Ascending aorta (tissue), 2 donors: ENCODE data around the gene CLEC2A. TPM values are rescaled to one million over a fixed set of nuclear protein-coding genes. Genes with fewer than 3 reads are reported as not detected.
"Not testable (repeated sequence)": the region's sequence is repeated elsewhere in the genome, so short reads cannot be mapped to it uniquely, and the experiment has no call there.

Source experiments
- DNase-seq, 2 donors: peaks; one replicate each; pipeline ENCODE4 v3.0.0-alpha.2; 2019; ENCODE audit warnings: low spot score in 2 of 2
- H3K27ac ChIP-seq, 2 donors: fragments of 200-600 bp; sonication (generic); one replicate each; pipeline ENCODE4 v1.5.1; 2016 to 2017; ENCODE audit warnings: mild to moderate bottlenecking in 1 of 2
- H3K27me3 ChIP-seq: fragments of 200-600 bp; sonication (generic); one replicate; pipeline ENCODE4 v1.5.1; 2017
- H3K36me3 ChIP-seq, 2 donors: fragments of 200-600 bp; sonication (generic); one replicate each; pipeline ENCODE4 v1.5.1; 2016
- H3K4me1 ChIP-seq, 2 donors: fragments of 200-600 bp; sonication (generic); one replicate each; pipeline ENCODE4 v1.5.1; 2016 to 2017; ENCODE audit warnings: mild to moderate bottlenecking in 1 of 2
- H3K4me3 ChIP-seq, 2 donors: fragments of 200-600 bp; sonication (generic); one replicate each; pipeline ENCODE4 v1.5.1; 2016 to 2017; ENCODE audit warnings: mild to moderate bottlenecking in 1 of 2
- H3K9me3 ChIP-seq, 2 donors: fragments of 200-600 bp; sonication (generic); one replicate each; pipeline ENCODE4 v1.5.1; 2016
- CTCF ChIP-seq, 3 experiments: fragments of 200-600 bp in 2 of 3; fragments of 450-650 bp in 1 of 3; sonication (generic) in 2 of 3; IDR thresholded peaks; one replicate each; pipeline ENCODE4 v1.5.1; 2016 to 2019; ENCODE audit warnings: antibody characterized with exemption in 3 of 3, mild to moderate bottlenecking in 1 of 3, moderate library complexity in 1 of 3
- intact Hi-C: fragments of 100-400 bp; cut with DNase I; formaldehyde crosslinking; loops from one replicate; pipeline ENCODE4 v1.15.1; 2023
- total RNA-seq: library from RNA; depleted of rRNA; stranded (reverse); fragments of >200 nt; gene quantifications from one replicate; pipeline ENCODE4 v1.1.0, GENCODE V29; 2016

CLEC2A gene
- not detected for total RNA-seq

GRCh38 chr12:9932270-9932669 lies at the start of gene CLEC2A:
TSS of gene CLEC2A (minus strand) at chr12:9932370. CDS start at chr12:9932329, 41 bp downstream.
- no peak for TF ChIP-seq CTCF (IDR thresholded peaks at IDR 0.05)
- intact Hi-C loops: no loop called here

GRCh38 chr12:9980126-9980525 lies 48.0 kb upstream of the CLEC2A start:
- TF ChIP-seq CTCF (IDR thresholded peaks at IDR 0.05): no peak
- intact Hi-C loops: no loop called here
- Histone ChIP-seq H3K27me3 (no peaks in the 10 kb centered on the region), H3K4me1 (no peaks in the 10 kb centered on the region), H3K4me3 (no peak overlapping the region), H3K36me3 (no peaks in the 10 kb centered on the region), H3K9me3 (no peaks in the 10 kb centered on the region), H3K27ac (no peak overlapping the region)
- no peak for DNase-seq

More at GRCh38 chr12:9932270-9932669, at the start of gene CLEC2A:
- no peaks in the 10 kb centered on the region for H3K27me3 ChIP-seq
- H3K4me3 ChIP-seq: no peak within 1 kb of the TSS
- DNase-seq: no peak
- no peak within 1 kb of the TSS for H3K27ac ChIP-seq
- no peaks in the 10 kb centered on the region for H3K9me3 ChIP-seq
- no peaks in the 10 kb centered on the region for H3K4me1 ChIP-seq
- no peaks in the 10 kb centered on the region for H3K36me3 ChIP-seq

- no peaks in the 10 kb centered on the region for H3K36me3 ChIP-seq
- H3K27me3 ChIP-seq: no peaks in the 10 kb centered on the region
- no peak overlapping the region for H3K27ac ChIP-seq
- no peak for TF ChIP-seq CTCF (IDR thresholded peaks at IDR 0.05)
- H3K4me1 ChIP-seq: no peaks in the 10 kb centered on the region
- intact Hi-C loops: no loop called here
- no peak for DNase-seq
- H3K9me3 ChIP-seq: no peaks in the 10 kb centered on the region
- H3K4me3 ChIP-seq: no peak overlapping the region
Observed at GRCh38 chr12:9977916-9978315, 45.7 kb upstream of the CLEC2A start.

GRCh38 chr12:9976626-9977025 lies 44.5 kb upstream of the CLEC2A start:
- H3K4me1 ChIP-seq, H3K4me3 ChIP-seq, DNase-seq, H3K27me3 ChIP-seq, H3K9me3 ChIP-seq, H3K27ac ChIP-seq, intact Hi-C loops, H3K36me3 ChIP-seq: not testable (repeated sequence)

- H3K27ac ChIP-seq: no peak overlapping the region
- H3K9me3 ChIP-seq: no peaks in the 10 kb centered on the region
- no peak for DNase-seq
- H3K36me3 ChIP-seq: no peaks in the 10 kb centered on the region
- no peaks in the 10 kb centered on the region for H3K27me3 ChIP-seq
- no peaks in the 10 kb centered on the region for H3K4me1 ChIP-seq
- H3K4me3 ChIP-seq: no peak overlapping the region
- intact Hi-C loops: no loop called here
- no peak for TF ChIP-seq CTCF (IDR thresholded peaks at IDR 0.05)
Observed at GRCh38 chr12:9975614-9976013, 43.4 kb upstream of the CLEC2A start.

- DNase-seq, intact Hi-C loops, H3K4me1 ChIP-seq, H3K27ac ChIP-seq, H3K4me3 ChIP-seq, H3K36me3 ChIP-seq, H3K27me3 ChIP-seq, H3K9me3 ChIP-seq: not testable (repeated sequence)
Observed at GRCh38 chr12:9974731-9975130, 42.6 kb upstream of the CLEC2A start.

GRCh38 chr12:9973949-9974348 lies 41.8 kb upstream of the CLEC2A start:
- intact Hi-C loops: no loop called here
- no peak for TF ChIP-seq CTCF (IDR thresholded peaks at IDR 0.05)

More at GRCh38 chr12:9973949-9974348, 41.8 kb upstream of the CLEC2A start:
- H3K27me3 ChIP-seq: no peaks in the 10 kb centered on the region
- H3K9me3 ChIP-seq: no peaks in the 10 kb centered on the region
- H3K4me3 ChIP-seq: no peak overlapping the region
- DNase-seq: no peak
- H3K27ac ChIP-seq: no peak overlapping the region
- no peaks in the 10 kb centered on the region for H3K4me1 ChIP-seq
- H3K36me3 ChIP-seq: no peaks in the 10 kb centered on the region
